Measurements from ENCODE around the gene COQ8A.

GRCh38 chr1:226962421-226963391 lies 22.6 kb downstream of the COQ8A start:
- TF ChIP-seq CTCF (IDR thresholded peaks at IDR 0.05) (no peak), POLR2A (IDR thresholded peaks at IDR 0.05) (no peak), EP300 (IDR thresholded peaks at IDR 0.05; ENCODE audit: low read depth) (no peak)
